ENCODE results near the gene ZNF722.
"Not testable (repeated sequence)": the region's sequence is repeated elsewhere in the genome, so short reads cannot be mapped to it uniquely, and the experiment has no call there.

ZNF722 gene

DNA sequence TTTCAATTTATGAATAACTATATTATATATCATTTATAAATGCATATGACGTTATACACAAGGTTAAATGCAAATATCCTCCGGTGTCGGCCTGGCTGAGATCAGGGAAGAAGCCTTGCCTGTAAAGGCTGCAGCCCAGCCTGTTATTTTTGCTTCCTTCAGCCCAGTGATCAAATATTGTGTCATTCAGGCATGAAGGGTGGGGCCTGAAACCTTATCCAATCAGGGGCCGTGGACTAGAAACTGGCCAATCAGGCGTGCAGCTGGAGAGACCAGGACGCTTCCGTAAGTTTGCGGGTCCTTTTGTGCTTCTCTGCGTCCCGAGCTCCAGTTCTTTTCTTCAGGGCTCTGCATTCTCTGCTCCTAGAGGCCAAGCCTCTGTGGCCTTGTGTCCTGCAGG, at the start of gene ZNF722:
TSS of gene ZNF722 (plus strand) at position 301 of the 400 bp plus-strand sequence. CDS start 113 bp downstream, outside the sequence.
- no peak for TF ChIP-seq CTCF (conservative IDR thresholded peaks at IDR 0.05; ENCODE audit: low read depth, low read length)
- no peak within 1 kb of the TSS for H3K4me3 ChIP-seq (ENCODE audit: low read depth, low read length)
- DNase-seq (ENCODE audit: low read depth), result no peak

- DNase-seq (ENCODE audit: low read depth), result no peak
- no peak overlapping the region for H3K4me3 ChIP-seq (ENCODE audit: low read depth, low read length)
- TF ChIP-seq CTCF (conservative IDR thresholded peaks at IDR 0.05; ENCODE audit: low read depth, low read length), result no peak
These were observed 45.5 kb upstream of the ZNF722 start for GRCh38 chr7:63953181-63953580.

DNA sequence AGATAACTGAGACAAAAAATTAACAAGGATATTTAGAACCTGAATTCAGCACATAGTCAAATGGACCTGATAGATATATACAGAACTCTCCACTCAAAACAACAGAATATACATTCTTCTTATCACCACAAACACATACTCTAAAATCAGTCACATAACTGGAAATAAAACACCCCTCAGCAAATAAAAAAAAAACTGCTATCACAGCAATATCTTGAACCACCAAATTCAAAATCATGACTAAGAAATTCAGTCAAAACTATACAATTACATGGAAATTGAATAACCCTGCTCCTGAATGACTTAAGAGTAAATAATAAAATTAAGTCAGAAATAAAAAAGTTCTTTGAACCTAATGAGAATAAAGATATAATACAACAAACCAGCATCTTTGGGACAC, 30.0 kb upstream of the ZNF722 start:
- TF ChIP-seq CTCF (conservative IDR thresholded peaks at IDR 0.05; ENCODE audit: low read depth, low read length), result no peak
- DNase-seq (ENCODE audit: low read depth), result no peak
- no peak overlapping the region for H3K4me3 ChIP-seq (ENCODE audit: low read depth, low read length)

GRCh38 chr7:64015496-64015895, 16.8 kb downstream of the ZNF722 start:
- DNase-seq (ENCODE audit: low read depth); H3K4me3 ChIP-seq (ENCODE audit: low read depth, low read length): not testable (repeated sequence)

- TF ChIP-seq CTCF (conservative IDR thresholded peaks at IDR 0.05; ENCODE audit: low read depth, low read length), result no peak
- DNase-seq (ENCODE audit: low read depth), result no peak
- no peak overlapping the region for H3K4me3 ChIP-seq (ENCODE audit: low read depth, low read length)
These were observed 36.7 kb downstream of the ZNF722 start for GRCh38 chr7:64035388-64035787.

GRCh38 chr7:64037095-64037494, 38.4 kb downstream of the ZNF722 start:
- DNase-seq (ENCODE audit: low read depth), result no peak

GRCh38 chr7:64045301-64046040, 46.8 kb downstream of the ZNF722 start, which contains the start of gene ZNF727:
Gene ZNF727 (plus strand): TSS chr7:64045434. CDS start chr7:64045622, 188 bp downstream.
- no peak for DNase-seq (ENCODE audit: low read depth)
- no peak within 1 kb of the TSS for H3K4me3 ChIP-seq (ENCODE audit: low read depth, low read length)
- TF ChIP-seq CTCF (conservative IDR thresholded peaks at IDR 0.05; ENCODE audit: low read depth, low read length), result no peak

More at GRCh38 chr7:64037095-64037494, 38.4 kb downstream of the ZNF722 start:
- H3K4me3 ChIP-seq (ENCODE audit: low read depth, low read length), result no peak overlapping the region
- no peak for TF ChIP-seq CTCF (conservative IDR thresholded peaks at IDR 0.05; ENCODE audit: low read depth, low read length)

All from choroid plexus epithelial cell (primary cell).